ENCODE measurements around the gene NRXN3.

Gene NRXN3

DNA sequence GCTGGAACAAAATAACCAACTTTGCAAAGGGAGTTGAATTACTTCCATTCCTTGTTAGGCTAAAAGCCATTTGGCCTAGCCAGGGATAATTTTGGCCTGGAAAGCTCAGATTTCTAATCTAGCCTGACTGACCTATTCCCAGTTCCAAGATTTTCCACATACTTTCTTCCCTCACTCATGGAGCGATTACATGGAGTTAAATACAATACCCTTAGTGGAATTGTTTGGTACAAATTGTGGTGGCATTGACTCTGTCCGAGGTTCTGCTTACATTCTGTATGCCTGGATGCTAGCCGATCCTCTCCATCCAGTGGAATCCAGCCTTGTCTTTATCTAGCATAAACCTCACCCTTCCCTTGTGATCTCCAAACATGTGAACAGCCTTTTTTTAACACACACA lies 1076.0 kb downstream of the NRXN3 start:
- TF ChIP-seq, protein P1, sequence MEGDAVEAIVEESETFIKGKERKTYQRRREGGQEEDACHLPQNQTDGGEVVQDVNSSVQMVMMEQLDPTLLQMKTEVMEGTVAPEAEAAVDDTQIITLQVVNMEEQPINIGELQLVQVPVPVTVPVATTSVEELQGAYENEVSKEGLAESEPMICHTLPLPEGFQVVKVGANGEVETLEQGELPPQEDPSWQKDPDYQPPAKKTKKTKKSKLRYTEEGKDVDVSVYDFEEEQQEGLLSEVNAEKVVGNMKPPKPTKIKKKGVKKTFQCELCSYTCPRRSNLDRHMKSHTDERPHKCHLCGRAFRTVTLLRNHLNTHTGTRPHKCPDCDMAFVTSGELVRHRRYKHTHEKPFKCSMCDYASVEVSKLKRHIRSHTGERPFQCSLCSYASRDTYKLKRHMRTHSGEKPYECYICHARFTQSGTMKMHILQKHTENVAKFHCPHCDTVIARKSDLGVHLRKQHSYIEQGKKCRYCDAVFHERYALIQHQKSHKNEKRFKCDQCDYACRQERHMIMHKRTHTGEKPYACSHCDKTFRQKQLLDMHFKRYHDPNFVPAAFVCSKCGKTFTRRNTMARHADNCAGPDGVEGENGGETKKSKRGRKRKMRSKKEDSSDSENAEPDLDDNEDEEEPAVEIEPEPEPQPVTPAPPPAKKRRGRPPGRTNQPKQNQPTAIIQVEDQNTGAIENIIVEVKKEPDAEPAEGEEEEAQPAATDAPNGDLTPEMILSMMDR (IDR thresholded peaks at IDR 0.05; ENCODE audit: poor library complexity, severe bottlenecking): no peak
- Histone ChIP-seq H3K27me3 (ENCODE audit: insufficient read depth, poor library complexity, severe bottlenecking) (peaks cover 3% of the 10 kb centered on the region), H3K4me3 (ENCODE audit: severe bottlenecking) (no peak overlapping the region), H3K4me1 (ENCODE audit: insufficient read depth, poor library complexity, severe bottlenecking) (no peaks in the 10 kb centered on the region), H3K27ac (ENCODE audit: poor library complexity, severe bottlenecking) (no peak overlapping the region), H3K9me3 (ENCODE audit: severe bottlenecking) (no peaks in the 10 kb centered on the region), H3K36me3 (ENCODE audit: low read depth) (no peaks in the 10 kb centered on the region)
- ATAC-seq (ENCODE audit: low read depth) (no peak), DNase-seq (ENCODE audit: low spot score) (no peak)

DNA sequence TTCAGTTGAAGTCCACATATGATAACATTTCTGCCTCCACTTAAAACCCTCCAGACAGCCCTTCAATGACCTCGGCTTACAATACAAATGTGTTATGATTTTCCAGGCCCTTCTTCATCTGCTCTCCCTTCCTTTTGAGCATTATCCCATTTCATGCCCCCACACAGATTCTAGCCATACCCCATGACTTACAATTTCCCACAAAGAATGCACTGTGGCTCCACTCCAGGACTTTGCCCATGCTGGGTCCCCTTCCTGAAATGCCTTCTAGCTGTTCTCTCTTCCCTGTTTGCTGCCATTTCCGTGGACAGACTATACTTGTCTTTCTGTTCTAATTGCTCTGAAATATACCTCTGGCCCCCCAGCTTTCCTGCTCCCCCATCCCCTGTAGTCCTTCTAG lies 1078.0 kb downstream of the NRXN3 start:
- Histone ChIP-seq H3K27me3 (ENCODE audit: insufficient read depth, poor library complexity, severe bottlenecking) (peaks cover 3% of the 10 kb centered on the region), H3K4me3 (ENCODE audit: severe bottlenecking) (no peak overlapping the region), H3K27ac (ENCODE audit: poor library complexity, severe bottlenecking) (no peak overlapping the region), H3K4me1 (ENCODE audit: insufficient read depth, poor library complexity, severe bottlenecking) (no peaks in the 10 kb centered on the region), H3K9me3 (ENCODE audit: severe bottlenecking) (no peaks in the 10 kb centered on the region), H3K36me3 (ENCODE audit: low read depth) (no peaks in the 10 kb centered on the region)
- TF ChIP-seq, protein P1 (IDR thresholded peaks at IDR 0.05; ENCODE audit: poor library complexity, severe bottlenecking): no peak
- ATAC-seq (ENCODE audit: low read depth): no peak
- no peak for DNase-seq (ENCODE audit: low spot score)

DNA sequence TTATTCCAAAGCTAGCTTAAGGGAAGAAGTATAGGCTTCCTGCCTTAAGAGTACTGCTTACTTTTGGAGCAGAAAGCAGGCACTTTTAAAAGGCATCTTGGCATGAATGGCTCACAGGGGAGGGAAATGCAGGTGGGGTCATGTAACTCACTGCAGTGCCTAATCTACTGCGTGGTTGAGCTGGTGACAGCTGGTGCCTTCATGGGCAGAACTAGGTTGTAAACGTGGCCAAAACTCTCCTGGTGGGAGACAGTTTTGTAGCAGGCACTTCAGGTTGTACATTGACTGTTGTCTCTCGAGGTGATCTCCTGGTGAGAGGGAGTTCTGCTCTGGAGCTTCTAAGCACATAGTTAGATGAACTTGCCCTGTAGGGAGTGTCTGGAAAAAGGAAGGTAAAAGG lies 1078.6 kb downstream of the NRXN3 start:
- Histone ChIP-seq H3K36me3 (ENCODE audit: low read depth) (no peaks in the 10 kb centered on the region), H3K27me3 (ENCODE audit: insufficient read depth, poor library complexity, severe bottlenecking) (peaks cover 3% of the 10 kb centered on the region), H3K9me3 (ENCODE audit: severe bottlenecking) (no peaks in the 10 kb centered on the region), H3K4me1 (ENCODE audit: insufficient read depth, poor library complexity, severe bottlenecking) (no peaks in the 10 kb centered on the region), H3K4me3 (ENCODE audit: severe bottlenecking) (no peak overlapping the region), H3K27ac (ENCODE audit: poor library complexity, severe bottlenecking) (no peak overlapping the region)
- ATAC-seq (ENCODE audit: low read depth) (no peak), DNase-seq (ENCODE audit: low spot score) (no peak)
- TF ChIP-seq, protein P1 (IDR thresholded peaks at IDR 0.05; ENCODE audit: poor library complexity, severe bottlenecking): no peak

DNA sequence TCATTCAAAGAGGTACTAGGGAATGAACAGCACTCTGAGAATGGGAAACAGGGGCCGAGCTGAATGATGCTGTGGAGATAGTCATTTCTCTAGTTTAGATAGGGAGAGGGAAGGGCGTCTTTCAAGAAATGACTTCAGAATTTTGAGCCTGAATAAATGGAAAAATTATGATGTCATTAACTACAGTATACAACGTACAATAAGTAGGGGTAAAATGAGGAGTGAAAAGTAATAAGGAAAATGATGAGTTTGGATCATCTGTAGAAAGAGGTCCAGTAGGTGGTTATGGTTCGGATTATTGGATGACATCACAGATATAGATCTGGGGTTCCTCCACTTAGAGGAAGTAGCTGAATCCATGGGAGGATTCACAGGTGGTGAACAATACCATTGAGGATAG lies 1081.1 kb downstream of the NRXN3 start:
- TF ChIP-seq, protein P1 (IDR thresholded peaks at IDR 0.05; ENCODE audit: poor library complexity, severe bottlenecking): no peak
- Histone ChIP-seq H3K9me3 (ENCODE audit: severe bottlenecking) (no peaks in the 10 kb centered on the region), H3K27me3 (ENCODE audit: insufficient read depth, poor library complexity, severe bottlenecking) (peaks cover 3% of the 10 kb centered on the region), H3K4me3 (ENCODE audit: severe bottlenecking) (no peak overlapping the region), H3K27ac (ENCODE audit: poor library complexity, severe bottlenecking) (no peak overlapping the region), H3K36me3 (ENCODE audit: low read depth) (no peaks in the 10 kb centered on the region), H3K4me1 (ENCODE audit: insufficient read depth, poor library complexity, severe bottlenecking) (no peaks in the 10 kb centered on the region)
- DNase-seq (ENCODE audit: low spot score) (no peak), ATAC-seq (ENCODE audit: low read depth) (no peak)

DNA sequence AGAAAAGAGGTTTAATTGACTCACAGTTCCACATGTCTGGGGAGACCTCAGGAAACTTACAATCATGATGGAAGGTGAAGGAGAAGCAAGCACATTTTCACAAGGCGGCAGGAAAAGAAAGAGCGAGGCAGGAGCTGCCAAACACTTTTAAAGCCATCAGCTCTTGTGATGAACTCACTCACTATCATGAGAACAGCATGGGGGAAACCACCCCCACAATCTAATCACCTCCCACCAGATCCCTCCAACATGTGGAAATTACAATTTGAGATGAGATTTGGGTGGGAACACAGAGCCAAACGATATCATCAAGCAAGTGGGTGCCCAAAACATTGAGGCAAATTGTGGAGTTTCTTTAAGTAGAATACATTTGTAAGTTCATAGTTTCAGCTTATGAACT lies 1083.4 kb downstream of the NRXN3 start:
- H3K4me1 ChIP-seq (ENCODE audit: insufficient read depth, poor library complexity, severe bottlenecking): no peaks in the 10 kb centered on the region
- no peak for ATAC-seq (ENCODE audit: low read depth)

More for the DNA sequence above, 1083.4 kb downstream of the NRXN3 start:
- Histone ChIP-seq H3K4me3 (ENCODE audit: severe bottlenecking) (no peak overlapping the region), H3K27ac (ENCODE audit: poor library complexity, severe bottlenecking) (no peak overlapping the region), H3K36me3 (ENCODE audit: low read depth) (no peaks in the 10 kb centered on the region), H3K9me3 (ENCODE audit: severe bottlenecking) (no peaks in the 10 kb centered on the region), H3K27me3 (ENCODE audit: insufficient read depth, poor library complexity, severe bottlenecking) (peaks cover 3% of the 10 kb centered on the region)
- TF ChIP-seq, protein P1 (IDR thresholded peaks at IDR 0.05; ENCODE audit: poor library complexity, severe bottlenecking): no peak
- no peak for DNase-seq (ENCODE audit: low spot score)

Measured in RWPE2 (cell line).